Activated CD8-positive, alpha-beta memory T cell treated with anti-CD3 and anti-CD28 coated beads, Interleukin-2, amount 50 U/mL, for 48 hours (primary cell): Measurements from ENCODE around the gene PSMB3.
A peak's percentile ranks its signal among the peaks of the same experiment; 100 is the strongest.

Experiments
- DNase-seq: peaks from one replicate; pipeline ENCODE4 v3.0.0-alpha.2; 2020

PSMB3 gene

GRCh38 chr17:38733982-38734973 lies 18.3 kb upstream of the PSMB3 start:
- no peak for DNase-seq

- peak; percentile 96 for DNase-seq
These were observed 17.2 kb upstream of the PSMB3 start for GRCh38 chr17:38735161-38735997.

GRCh38 chr17:38738007-38738662 lies 14.4 kb upstream of the PSMB3 start:
- no peak for DNase-seq

GRCh38 chr17:38738686-38739085 lies 13.9 kb upstream of the PSMB3 start:
- DNase-seq, result no peak

- no peak for DNase-seq
These were observed 13.2 kb upstream of the PSMB3 start for GRCh38 chr17:38739305-38739704.

GRCh38 chr17:38740044-38740443 lies 12.5 kb upstream of the PSMB3 start:
- DNase-seq, result no peak

GRCh38 chr17:38740806-38741205 lies 11.7 kb upstream of the PSMB3 start:
- DNase-seq, result no peak

GRCh38 chr17:38741461-38741860 lies 11.1 kb upstream of the PSMB3 start:
- no peak for DNase-seq

- no peak for DNase-seq
These were observed 10.6 kb upstream of the PSMB3 start for GRCh38 chr17:38741921-38742410.

GRCh38 chr17:38742411-38743308 lies 9.9 kb upstream of the PSMB3 start:
- no peak for DNase-seq

- DNase-seq, result no peak
These were observed 8.9 kb upstream of the PSMB3 start for GRCh38 chr17:38743556-38744171.

- DNase-seq, result no peak
These were observed 7.0 kb upstream of the PSMB3 start for GRCh38 chr17:38745545-38745944.

- no peak for DNase-seq
These were observed 6.3 kb upstream of the PSMB3 start for GRCh38 chr17:38746004-38746848.

- no peak for DNase-seq
These were observed 5.6 kb upstream of the PSMB3 start for GRCh38 chr17:38746849-38747462.

GRCh38 chr17:38747463-38748148 lies 4.9 kb upstream of the PSMB3 start:
- no peak for DNase-seq

GRCh38 chr17:38748149-38748891 lies 4.2 kb upstream of the PSMB3 start, which contains the start of gene PCGF2:
TSS of gene PCGF2 (minus strand) at chr17:38748336. CDS start at chr17:38740402, 7,934 bp downstream.
- no peak for DNase-seq

GRCh38 chr17:38748892-38749222 lies 3.7 kb upstream of the PSMB3 start:
- DNase-seq, result no peak

GRCh38 chr17:38749223-38750043 lies 3.1 kb upstream of the PSMB3 start:
- no peak for DNase-seq
